ENCODE data around the gene BCL11A. TPM values are rescaled to one million over a fixed set of nuclear protein-coding genes. Genes with fewer than 3 reads are reported as not detected.

BCL11A gene
- total RNA-seq, 1 donor from 2014 or later: 46.2 TPM

- DNase-seq (ENCODE audit: low spot score, unreplicated experiment): peak; percentile 22
- TF ChIP-seq, protein P1, sequence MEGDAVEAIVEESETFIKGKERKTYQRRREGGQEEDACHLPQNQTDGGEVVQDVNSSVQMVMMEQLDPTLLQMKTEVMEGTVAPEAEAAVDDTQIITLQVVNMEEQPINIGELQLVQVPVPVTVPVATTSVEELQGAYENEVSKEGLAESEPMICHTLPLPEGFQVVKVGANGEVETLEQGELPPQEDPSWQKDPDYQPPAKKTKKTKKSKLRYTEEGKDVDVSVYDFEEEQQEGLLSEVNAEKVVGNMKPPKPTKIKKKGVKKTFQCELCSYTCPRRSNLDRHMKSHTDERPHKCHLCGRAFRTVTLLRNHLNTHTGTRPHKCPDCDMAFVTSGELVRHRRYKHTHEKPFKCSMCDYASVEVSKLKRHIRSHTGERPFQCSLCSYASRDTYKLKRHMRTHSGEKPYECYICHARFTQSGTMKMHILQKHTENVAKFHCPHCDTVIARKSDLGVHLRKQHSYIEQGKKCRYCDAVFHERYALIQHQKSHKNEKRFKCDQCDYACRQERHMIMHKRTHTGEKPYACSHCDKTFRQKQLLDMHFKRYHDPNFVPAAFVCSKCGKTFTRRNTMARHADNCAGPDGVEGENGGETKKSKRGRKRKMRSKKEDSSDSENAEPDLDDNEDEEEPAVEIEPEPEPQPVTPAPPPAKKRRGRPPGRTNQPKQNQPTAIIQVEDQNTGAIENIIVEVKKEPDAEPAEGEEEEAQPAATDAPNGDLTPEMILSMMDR (IDR thresholded peaks at IDR 0.05; ENCODE audit: unreplicated experiment): no peak
- H3K4me1 Mint-ChIP-seq (ENCODE audit: low read depth): peaks cover 72% of the 10 kb centered on the region
- peak overlapping the region; percentile 96 for H3K27ac Mint-ChIP-seq
- H3K27me3 Mint-ChIP-seq: peaks cover 8% of the 10 kb centered on the region
- no peaks in the 10 kb centered on the region for H3K9me3 Mint-ChIP-seq (ENCODE audit: low read depth)
- peak overlapping the region; percentile 3 for H3K4me3 Mint-ChIP-seq (ENCODE audit: low read depth)
- peaks cover 14% of the 10 kb centered on the region for H3K36me3 Mint-ChIP-seq (ENCODE audit: insufficient read depth)
Measured at GRCh38 chr2:60529785-60530627, 23.4 kb downstream of the BCL11A start.

- TF ChIP-seq, protein P1 (IDR thresholded peaks at IDR 0.05; ENCODE audit: unreplicated experiment): no peak
- no peak for DNase-seq (ENCODE audit: low spot score, unreplicated experiment)
- Mint-ChIP-seq H3K27me3 (peaks cover 8% of the 10 kb centered on the region), H3K36me3 (ENCODE audit: insufficient read depth) (peaks cover 14% of the 10 kb centered on the region), H3K27ac (peak overlapping the region; percentile 81), H3K4me1 (ENCODE audit: low read depth) (peaks cover 66% of the 10 kb centered on the region), H3K9me3 (ENCODE audit: low read depth) (no peaks in the 10 kb centered on the region), H3K4me3 (ENCODE audit: low read depth) (no peak overlapping the region)
Measured at GRCh38 chr2:60529136-60529784, 24.2 kb downstream of the BCL11A start.

DNA sequence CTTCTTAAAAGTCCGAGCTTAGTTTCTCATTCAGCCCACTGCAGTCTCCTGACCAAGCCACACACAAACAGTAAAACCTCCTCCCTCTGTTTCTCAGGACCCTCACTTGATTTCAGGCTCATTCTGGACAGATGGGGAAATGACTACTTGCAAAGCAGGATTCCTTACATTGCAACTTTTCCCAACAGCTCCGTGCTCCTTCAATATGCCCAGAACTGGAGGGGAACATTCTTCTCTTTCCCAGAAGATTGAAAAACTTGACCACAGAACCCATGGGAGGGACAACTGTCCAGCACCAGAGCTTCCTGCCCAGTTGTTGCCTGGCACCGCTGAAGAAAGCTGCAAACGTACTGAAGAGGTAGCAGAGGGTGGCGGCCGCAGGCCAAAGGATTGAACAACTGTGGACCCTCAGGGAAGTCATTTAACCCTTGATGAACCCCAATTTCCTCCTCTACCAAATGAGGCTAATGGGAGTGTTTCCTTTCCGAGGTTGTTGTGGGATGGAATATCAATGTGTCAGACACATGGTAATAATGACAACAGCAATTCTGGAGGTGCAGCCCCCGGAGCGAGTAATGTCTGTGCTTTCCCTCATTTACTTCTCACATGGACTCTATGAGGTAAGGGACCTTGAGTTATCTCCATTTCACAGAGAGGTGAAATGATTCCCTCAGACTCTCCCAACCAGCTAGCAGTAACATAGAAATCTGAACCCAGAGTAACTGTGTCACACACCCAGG lies 25.0 kb downstream of the BCL11A start:
- Mint-ChIP-seq H3K27ac (no peak overlapping the region), H3K36me3 (ENCODE audit: insufficient read depth) (peaks cover 14% of the 10 kb centered on the region), H3K9me3 (ENCODE audit: low read depth) (no peaks in the 10 kb centered on the region), H3K4me3 (ENCODE audit: low read depth) (no peak overlapping the region), H3K27me3 (peaks cover 8% of the 10 kb centered on the region), H3K4me1 (ENCODE audit: low read depth) (peaks cover 63% of the 10 kb centered on the region)
- TF ChIP-seq, protein P1 (IDR thresholded peaks at IDR 0.05; ENCODE audit: unreplicated experiment): no peak
- DNase-seq (ENCODE audit: low spot score, unreplicated experiment): no peak

- H3K4me3 Mint-ChIP-seq (ENCODE audit: low read depth): no peak overlapping the region
- peaks cover 8% of the 10 kb centered on the region for H3K27me3 Mint-ChIP-seq
- H3K4me1 Mint-ChIP-seq (ENCODE audit: low read depth): peaks cover 62% of the 10 kb centered on the region
- DNase-seq (ENCODE audit: low spot score, unreplicated experiment): no peak
- TF ChIP-seq, protein P1 (IDR thresholded peaks at IDR 0.05; ENCODE audit: unreplicated experiment): no peak
- no peaks in the 10 kb centered on the region for H3K9me3 Mint-ChIP-seq (ENCODE audit: low read depth)
- H3K36me3 Mint-ChIP-seq (ENCODE audit: insufficient read depth): peaks cover 14% of the 10 kb centered on the region
- H3K27ac Mint-ChIP-seq: no peak overlapping the region
Measured at GRCh38 chr2:60527762-60528161, 25.7 kb downstream of the BCL11A start.

GRCh38 chr2:60526623-60527022 lies 26.8 kb downstream of the BCL11A start:
- Mint-ChIP-seq H3K36me3 (ENCODE audit: insufficient read depth) (peaks cover 14% of the 10 kb centered on the region), H3K4me1 (ENCODE audit: low read depth) (peaks cover 58% of the 10 kb centered on the region), H3K9me3 (ENCODE audit: low read depth) (no peaks in the 10 kb centered on the region), H3K27ac (no peak overlapping the region), H3K4me3 (ENCODE audit: low read depth) (no peak overlapping the region), H3K27me3 (peaks cover 8% of the 10 kb centered on the region)
- TF ChIP-seq, protein P1 (IDR thresholded peaks at IDR 0.05; ENCODE audit: unreplicated experiment): no peak
- no peak for DNase-seq (ENCODE audit: low spot score, unreplicated experiment)

Data from progenitor cell of endocrine pancreas (in vitro differentiated cells).